ENCODE measurements around the gene TMEM141.

The TMEM141 gene

GRCh38 chr9:136803551-136804508 is 12.7 kb downstream of the TMEM141 start:
- no peak for DNase-seq (ENCODE audit: low spot score)
- in situ Hi-C loops (cut with MboI; ENCODE audit: low sequenced_read_pairs, unreplicated experiment) = no loop called here
- TF ChIP-seq CTCF (IDR thresholded peaks at IDR 0.05; ENCODE audit: borderline replicate concordance, control extremely low read depth, extremely low read depth, insufficient read depth, missing control alignments) = no peak

DNA sequence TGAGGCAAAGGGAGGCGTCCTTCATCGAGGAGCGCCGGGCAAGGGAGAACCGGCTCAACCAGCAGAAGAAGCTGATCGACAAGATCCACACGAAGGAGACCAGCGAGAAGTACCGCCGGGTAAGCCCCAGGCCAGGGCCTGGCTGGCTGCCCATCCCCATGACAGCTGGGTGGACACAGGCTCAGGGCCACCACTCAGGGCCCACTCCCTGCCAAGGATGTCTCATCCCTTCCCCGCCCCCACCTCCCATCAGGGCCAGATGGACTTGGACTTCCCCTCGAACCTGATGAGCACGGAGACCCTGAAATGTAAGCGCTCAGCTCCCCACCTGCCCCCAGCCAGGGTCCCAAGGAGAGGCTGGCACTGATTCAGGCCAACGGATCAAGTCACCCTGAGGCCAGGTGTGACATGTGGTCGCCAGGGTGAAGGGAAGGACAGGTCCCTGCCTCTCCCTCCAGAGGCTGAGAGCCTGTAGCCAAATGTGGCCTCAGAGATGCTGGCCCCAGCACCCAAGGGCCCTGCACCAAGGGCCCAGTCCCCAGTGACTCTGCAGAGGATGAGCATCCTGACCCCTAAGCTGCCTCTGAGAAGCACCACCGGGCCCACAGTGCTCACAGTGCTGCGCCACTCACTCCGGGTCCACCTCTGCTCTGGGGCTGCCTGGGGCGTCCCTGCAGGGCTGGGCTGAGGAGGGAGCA is 13.5 kb downstream of the TMEM141 start:
- no peak for DNase-seq (ENCODE audit: low spot score)
- no peak for TF ChIP-seq CTCF (IDR thresholded peaks at IDR 0.05; ENCODE audit: borderline replicate concordance, control extremely low read depth, extremely low read depth, insufficient read depth, missing control alignments)
- in situ Hi-C loops (cut with MboI; ENCODE audit: low sequenced_read_pairs, unreplicated experiment) = no loop called here

GRCh38 chr9:136805207-136805740 is 14.1 kb downstream of the TMEM141 start:
- DNase-seq (ENCODE audit: low spot score) = no peak
- no peak for TF ChIP-seq CTCF (IDR thresholded peaks at IDR 0.05; ENCODE audit: borderline replicate concordance, control extremely low read depth, extremely low read depth, insufficient read depth, missing control alignments)
- in situ Hi-C loops (cut with MboI; ENCODE audit: low sequenced_read_pairs, unreplicated experiment) = no loop called here

GRCh38 chr9:136806067-136806466 is 14.9 kb downstream of the TMEM141 start:
- in situ Hi-C loops (cut with MboI; ENCODE audit: low sequenced_read_pairs, unreplicated experiment) = no loop called here
- TF ChIP-seq CTCF (IDR thresholded peaks at IDR 0.05; ENCODE audit: borderline replicate concordance, control extremely low read depth, extremely low read depth, insufficient read depth, missing control alignments) = no peak
- no peak for DNase-seq (ENCODE audit: low spot score)

GRCh38 chr9:136806631-136807201 is 15.6 kb downstream of the TMEM141 start:
- in situ Hi-C loops (cut with MboI; ENCODE audit: low sequenced_read_pairs, unreplicated experiment) = no loop called here
- no peak for DNase-seq (ENCODE audit: low spot score)
- TF ChIP-seq CTCF (IDR thresholded peaks at IDR 0.05; ENCODE audit: borderline replicate concordance, control extremely low read depth, extremely low read depth, insufficient read depth, missing control alignments) = no peak
